ENCODE results near the gene SCUBE1. TPM values are rescaled to one million over a fixed set of nuclear protein-coding genes. Genes with fewer than 3 reads are reported as not detected.

Gene SCUBE1
- total RNA-seq, 1 experiment from 2014 or later: 3.9 TPM

DNA sequence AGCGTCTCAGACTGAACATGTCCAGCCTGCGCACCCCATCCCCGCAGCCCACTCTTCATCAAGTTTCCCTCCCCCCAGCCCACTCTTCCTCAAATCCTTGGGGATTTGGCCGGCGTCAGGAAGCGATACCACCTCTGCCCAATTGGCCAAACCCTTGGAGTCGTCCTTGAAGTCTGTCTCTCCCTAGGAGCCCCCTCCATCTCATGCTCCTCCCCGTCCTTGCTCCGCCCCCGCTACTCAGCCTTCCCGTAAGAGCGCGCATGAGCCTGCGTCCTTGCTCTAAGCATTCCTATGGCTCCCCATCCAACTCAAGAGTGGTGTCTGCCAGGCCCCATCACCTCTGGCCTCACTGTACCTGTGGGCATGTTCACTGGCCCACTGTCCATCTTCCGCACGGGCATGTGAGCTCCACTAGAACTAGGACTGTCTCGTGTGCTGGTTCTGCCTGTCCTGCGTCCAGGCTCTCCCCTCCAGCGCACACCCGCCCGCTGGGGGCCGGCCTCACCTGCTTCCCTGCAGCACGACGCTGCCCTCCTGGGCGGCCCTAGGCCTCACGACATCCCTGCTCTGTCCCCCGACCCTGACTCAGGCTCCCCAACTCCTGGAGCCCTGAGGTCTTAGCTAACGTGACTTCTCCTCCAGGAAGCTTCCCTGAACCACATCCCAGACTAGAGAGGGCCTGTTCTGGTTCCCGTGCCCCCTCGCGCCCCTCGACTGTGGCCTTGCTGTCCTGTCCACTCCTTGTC lies 125.7 kb downstream of the SCUBE1 start:
- CTCF ChIA-PET: no interaction called here
- no peak overlapping the region for H3K4me3 ChIP-seq (replicated peaks in 1 of 2; ENCODE audit: low read depth in 1 of 2, low read length in 2 of 2)
- BruUV-seq (replicated peaks): no TSS peak
- ATAC-seq (no peak), DNase-seq (ENCODE audit: low read depth, low spot score) (no peak)
- H4K20me1 ChIP-seq (ENCODE audit: insufficient read depth): no peaks in the 10 kb centered on the region
- intact Hi-C loops (cut with micrococcal nuclease): no loop called here
- H3K9me2 ChIP-seq (ENCODE audit: insufficient read depth): no peaks in the 10 kb centered on the region
- H3K9ac ChIP-seq (ENCODE audit: low read length): no peak overlapping the region
- H2AFZ ChIP-seq (ENCODE audit: low read depth, low read length, poor library complexity, severe bottlenecking): no peak overlapping the region
- no peaks in the 10 kb centered on the region for H3K27me3 ChIP-seq (ENCODE audit: insufficient read depth, low read length)
- peaks cover 7 to 14% of the 10 kb centered on the region in 2 experiments; a peak in 3 of 4 replicates for H3K4me1 ChIP-seq (ENCODE audit: control insufficient read depth in 1 of 2, insufficient read depth in 2 of 2, low read length in 2 of 2)
- no peaks in the 10 kb centered on the region for H3K9me3 ChIP-seq (ENCODE audit: control insufficient read depth in 1 of 2, insufficient read depth in 1 of 2, low read depth in 1 of 2, low read length in 2 of 2)
- no peaks in the 10 kb centered on the region for H3K79me2 ChIP-seq (ENCODE audit: insufficient read depth, low read length)
- RAD21 ChIA-PET (ENCODE audit: low non-redundant PET in 1 of 2, low total read pairs in 2 of 2, uncharacterized antibody in 2 of 2, unreplicated experiment in 2 of 2): no interaction called here
- TF ChIP-seq ELF1 (IDR thresholded peaks at IDR 0.05; ENCODE audit: borderline replicate concordance, low read depth) (no peak), SIN3A (IDR thresholded peaks at IDR 0.05; ENCODE audit: low read depth) (no peak), YY1 (IDR thresholded peaks at IDR 0.05; ENCODE audit: extremely low read depth, insufficient replicate concordance, low read depth, low read length) (no peak), JUND (IDR thresholded peaks at IDR 0.05) (no peak), CBX3 (IDR thresholded peaks at IDR 0.05; ENCODE audit: low read depth) (no peak), EZH2 (IDR thresholded peaks at IDR 0.05) (no peak), SRF (IDR thresholded peaks at IDR 0.05; ENCODE audit: low read depth) (no peak), CEBPB (IDR thresholded peaks at IDR 0.05; ENCODE audit: low read depth) (no peak), POLR2A (IDR thresholded peaks at IDR 0.05; ENCODE audit: borderline replicate concordance, extremely low read depth, insufficient read depth, insufficient read length) (no peak), RAD21 (IDR thresholded peaks at IDR 0.05; ENCODE audit: low read depth) (no peak)
- TF ChIP-seq, protein P1, sequence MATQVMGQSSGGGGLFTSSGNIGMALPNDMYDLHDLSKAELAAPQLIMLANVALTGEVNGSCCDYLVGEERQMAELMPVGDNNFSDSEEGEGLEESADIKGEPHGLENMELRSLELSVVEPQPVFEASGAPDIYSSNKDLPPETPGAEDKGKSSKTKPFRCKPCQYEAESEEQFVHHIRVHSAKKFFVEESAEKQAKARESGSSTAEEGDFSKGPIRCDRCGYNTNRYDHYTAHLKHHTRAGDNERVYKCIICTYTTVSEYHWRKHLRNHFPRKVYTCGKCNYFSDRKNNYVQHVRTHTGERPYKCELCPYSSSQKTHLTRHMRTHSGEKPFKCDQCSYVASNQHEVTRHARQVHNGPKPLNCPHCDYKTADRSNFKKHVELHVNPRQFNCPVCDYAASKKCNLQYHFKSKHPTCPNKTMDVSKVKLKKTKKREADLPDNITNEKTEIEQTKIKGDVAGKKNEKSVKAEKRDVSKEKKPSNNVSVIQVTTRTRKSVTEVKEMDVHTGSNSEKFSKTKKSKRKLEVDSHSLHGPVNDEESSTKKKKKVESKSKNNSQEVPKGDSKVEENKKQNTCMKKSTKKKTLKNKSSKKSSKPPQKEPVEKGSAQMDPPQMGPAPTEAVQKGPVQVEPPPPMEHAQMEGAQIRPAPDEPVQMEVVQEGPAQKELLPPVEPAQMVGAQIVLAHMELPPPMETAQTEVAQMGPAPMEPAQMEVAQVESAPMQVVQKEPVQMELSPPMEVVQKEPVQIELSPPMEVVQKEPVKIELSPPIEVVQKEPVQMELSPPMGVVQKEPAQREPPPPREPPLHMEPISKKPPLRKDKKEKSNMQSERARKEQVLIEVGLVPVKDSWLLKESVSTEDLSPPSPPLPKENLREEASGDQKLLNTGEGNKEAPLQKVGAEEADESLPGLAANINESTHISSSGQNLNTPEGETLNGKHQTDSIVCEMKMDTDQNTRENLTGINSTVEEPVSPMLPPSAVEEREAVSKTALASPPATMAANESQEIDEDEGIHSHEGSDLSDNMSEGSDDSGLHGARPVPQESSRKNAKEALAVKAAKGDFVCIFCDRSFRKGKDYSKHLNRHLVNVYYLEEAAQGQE (IDR thresholded peaks at IDR 0.05; ENCODE audit: low read depth): no peak
- TF ChIP-seq, protein P2, sequence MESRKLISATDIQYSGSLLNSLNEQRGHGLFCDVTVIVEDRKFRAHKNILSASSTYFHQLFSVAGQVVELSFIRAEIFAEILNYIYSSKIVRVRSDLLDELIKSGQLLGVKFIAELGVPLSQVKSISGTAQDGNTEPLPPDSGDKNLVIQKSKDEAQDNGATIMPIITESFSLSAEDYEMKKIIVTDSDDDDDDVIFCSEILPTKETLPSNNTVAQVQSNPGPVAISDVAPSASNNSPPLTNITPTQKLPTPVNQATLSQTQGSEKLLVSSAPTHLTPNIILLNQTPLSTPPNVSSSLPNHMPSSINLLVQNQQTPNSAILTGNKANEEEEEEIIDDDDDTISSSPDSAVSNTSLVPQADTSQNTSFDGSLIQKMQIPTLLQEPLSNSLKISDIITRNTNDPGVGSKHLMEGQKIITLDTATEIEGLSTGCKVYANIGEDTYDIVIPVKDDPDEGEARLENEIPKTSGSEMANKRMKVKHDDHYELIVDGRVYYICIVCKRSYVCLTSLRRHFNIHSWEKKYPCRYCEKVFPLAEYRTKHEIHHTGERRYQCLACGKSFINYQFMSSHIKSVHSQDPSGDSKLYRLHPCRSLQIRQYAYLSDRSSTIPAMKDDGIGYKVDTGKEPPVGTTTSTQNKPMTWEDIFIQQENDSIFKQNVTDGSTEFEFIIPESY (IDR thresholded peaks at IDR 0.05; ENCODE audit: extremely low read depth, insufficient replicate concordance, low read length): no peak
- TF ChIP-seq, protein P3, sequence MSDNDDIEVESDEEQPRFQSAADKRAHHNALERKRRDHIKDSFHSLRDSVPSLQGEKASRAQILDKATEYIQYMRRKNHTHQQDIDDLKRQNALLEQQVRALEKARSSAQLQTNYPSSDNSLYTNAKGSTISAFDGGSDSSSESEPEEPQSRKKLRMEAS (IDR thresholded peaks at IDR 0.05): no peak
- TF ChIP-seq, protein P4, sequence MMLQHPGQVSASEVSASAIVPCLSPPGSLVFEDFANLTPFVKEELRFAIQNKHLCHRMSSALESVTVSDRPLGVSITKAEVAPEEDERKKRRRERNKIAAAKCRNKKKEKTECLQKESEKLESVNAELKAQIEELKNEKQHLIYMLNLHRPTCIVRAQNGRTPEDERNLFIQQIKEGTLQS (IDR thresholded peaks at IDR 0.05): no peak
- H3K4me2 ChIP-seq (ENCODE audit: low read length): no peak overlapping the region
- no peaks in the 10 kb centered on the region for H3K36me3 ChIP-seq (ENCODE audit: control insufficient read depth in 1 of 2, insufficient read depth in 2 of 2, low read length in 2 of 2)
- H3K27ac ChIP-seq (ENCODE audit: low read depth, low read length): no peak overlapping the region
- POLR2A ChIA-PET: no interaction called here

Measured in HCT116 (cell line).